ENCODE measurements around the gene ULK3. TPM values are rescaled to one million over a fixed set of nuclear protein-coding genes. Genes with fewer than 3 reads are reported as not detected.

The ULK3 gene
- total and polyA plus RNA-seq, 10 donors, result 33.2 to 74.6 (median 60.3) TPM

GRCh38 chr15:74845208-74845568 is 2.2 kb upstream of the ULK3 start:
- no peaks in the 10 kb centered on the region for H3K9me3 ChIP-seq
- peaks cover 16 to 62% (median 47%) of the 10 kb centered on the region in 6 donors for H3K4me1 ChIP-seq
- no peaks in the 10 kb centered on the region for H3K27me3 ChIP-seq (replicated peaks in 1 of 7)
- H3K4me3 ChIP-seq, result peak overlapping the region in 1 of 8 donors; percentile 11
- intact Hi-C loops (cut with DNase I; ENCODE audit: low total_unique reads), result no loop called here
- H3K27ac ChIP-seq, result peak overlapping the region; percentile 9 to 92 (median 86)
- 25 to 30% (median 27%) methylated on average over 4 to 5 of the region's 5 CpGs for WGBS, 5 donors
- peaks cover 6 to 81% (median 43%) of the 10 kb centered on the region in 6 donors for H3K36me3 ChIP-seq
- TF ChIP-seq CTCF (IDR thresholded peaks at IDR 0.05 in 8 of 11, conservative IDR thresholded peaks at IDR 0.05 in 3 of 11) (no peak), POLR2AphosphoS5 (IDR thresholded peaks at IDR 0.05) (peak; percentile 14 to 40 (median 39))
- peak; percentile 86 for DNase-seq

GRCh38 chr15:74844319-74845207 is 1.6 kb upstream of the ULK3 start:
- no peaks in the 10 kb centered on the region for H3K9me3 ChIP-seq
- intact Hi-C loops (cut with DNase I; ENCODE audit: low total_unique reads), result loop anchor here (5.0 kb wide), 2 partner anchors 58 to 62 kb away; partner anchors contain the start of gene CSK
- peaks cover 6 to 81% (median 39%) of the 10 kb centered on the region in 6 donors for H3K36me3 ChIP-seq
- peak overlapping the region; percentile 9 to 92 (median 88) for H3K27ac ChIP-seq
- no peak for DNase-seq
- WGBS, 5 donors, result 61 to 72% (median 66%) methylated on average over 12 of the region's 12 CpGs
- H3K4me3 ChIP-seq, result peak overlapping the region in 1 of 8 donors; percentile 11
- H3K27me3 ChIP-seq (replicated peaks in 1 of 7), result no peaks in the 10 kb centered on the region
- peaks cover 16 to 62% (median 47%) of the 10 kb centered on the region in 6 donors for H3K4me1 ChIP-seq
- TF ChIP-seq POLR2AphosphoS5 (IDR thresholded peaks at IDR 0.05) (no peak), CTCF (IDR thresholded peaks at IDR 0.05 in 8 of 11, conservative IDR thresholded peaks at IDR 0.05 in 3 of 11) (no peak), POLR2A (IDR thresholded peaks at IDR 0.05) (no peak)

- WGBS, 5 donors, result 46 to 66% (median 57%) methylated on average over 9 to 12 of the region's 12 CpGs
- H3K27me3 ChIP-seq (replicated peaks in 1 of 7), result no peaks in the 10 kb centered on the region
- H3K4me1 ChIP-seq, result peaks cover 16 to 62% (median 47%) of the 10 kb centered on the region in 6 donors
- peaks cover 6 to 81% (median 36%) of the 10 kb centered on the region in 6 donors for H3K36me3 ChIP-seq
- peak overlapping the region; percentile 76 to 92 (median 88) for H3K27ac ChIP-seq
- DNase-seq, result no peak
- peak overlapping the region in 4 of 8 donors; percentile 76 to 95 (median 90) for H3K4me3 ChIP-seq
- H3K9me3 ChIP-seq, result no peaks in the 10 kb centered on the region
- TF ChIP-seq POLR2A (IDR thresholded peaks at IDR 0.05), result no peak
- TF ChIP-seq POLR2AphosphoS5 (IDR thresholded peaks at IDR 0.05), result no peak
- TF ChIP-seq CTCF (IDR thresholded peaks at IDR 0.05 in 8 of 11, conservative IDR thresholded peaks at IDR 0.05 in 3 of 11), result no peak
- intact Hi-C loops (cut with DNase I; ENCODE audit: low total_unique reads), result loop anchor here (5.0 kb wide), 2 partner anchors 58 to 62 kb away; partner anchors contain the start of gene CSK
Measured at GRCh38 chr15:74843891-74844299, 939 bp upstream of the ULK3 start.

GRCh38 chr15:74843445-74843828 is 481 bp upstream of the ULK3 start:
- intact Hi-C loops (cut with DNase I; ENCODE audit: low total_unique reads), result loop anchor here (5.0 kb wide), 2 partner anchors 59 to 61 kb away; partner anchors contain the start of gene CSK
- Histone ChIP-seq H3K4me3 (peak overlapping the region; percentile 27 to 95 (median 85)), H3K27ac (peak overlapping the region; percentile 76 to 92 (median 88)), H3K9me3 (no peaks in the 10 kb centered on the region), H3K4me1 (peaks cover 16 to 62% (median 47%) of the 10 kb centered on the region in 6 donors), H3K36me3 (peaks cover 6 to 81% (median 35%) of the 10 kb centered on the region in 6 donors), H3K27me3 (replicated peaks in 1 of 7) (no peaks in the 10 kb centered on the region)
- DNase-seq, result no peak
- TF ChIP-seq CTCF (IDR thresholded peaks at IDR 0.05 in 8 of 11, conservative IDR thresholded peaks at IDR 0.05 in 3 of 11) (peak in 6 of 11 experiments; percentile 4 to 41 (median 32)), POLR2A (IDR thresholded peaks at IDR 0.05) (no peak), POLR2AphosphoS5 (IDR thresholded peaks at IDR 0.05) (no peak)
- 16 to 32% (median 18%) methylated on average over 10 to 18 of the region's 18 CpGs for WGBS, 5 donors

All from spleen (tissue), 11 donors.